Cardiac fibroblast (primary cell): ENCODE results near the gene LRP1B.

Experiments used
- DNase-seq, 2 donors: peaks; one replicate each; pipeline versions ENCODE4 v3.0.0 to v3.0.0-alpha.2; 2010; ENCODE audit warnings: low read depth in 2 of 2
- H3K4me3 ChIP-seq, 2 donors: replicated peaks in 1 of 2; 1 replicate in 1 of 2; 2 replicates in 1 of 2; pipeline ENCODE4 v1.5.1; 2011; ENCODE audit warnings: low read depth in 2 of 2, low read length in 2 of 2, mild to moderate bottlenecking in 2 of 2, moderate library complexity in 1 of 2
- CTCF ChIP-seq: IDR thresholded peaks from one replicate; pipeline ENCODE4 v1.5.1; 2011; ENCODE audit warnings: low read depth, mild to moderate bottlenecking, low read length, inconsistent platforms

The LRP1B gene

GRCh38 chr2:141697035-141697434, 433.8 kb downstream of the LRP1B start:
- no peak overlapping the region for H3K4me3 ChIP-seq
- no peak for TF ChIP-seq CTCF
- no peak for DNase-seq

- no peak for DNase-seq
Observed at GRCh38 chr2:141694180-141694579, 436.6 kb downstream of the LRP1B start.

GRCh38 chr2:141692829-141693228, 438.0 kb downstream of the LRP1B start:
- H3K4me3 ChIP-seq = no peak overlapping the region
- TF ChIP-seq CTCF = no peak

More at GRCh38 chr2:141694180-141694579, 436.6 kb downstream of the LRP1B start:
- no peak overlapping the region for H3K4me3 ChIP-seq
- TF ChIP-seq CTCF = no peak

GRCh38 chr2:141676139-141676538, 454.7 kb downstream of the LRP1B start:
- no peak for DNase-seq
- no peak for TF ChIP-seq CTCF
- no peak overlapping the region for H3K4me3 ChIP-seq

More at GRCh38 chr2:141692829-141693228, 438.0 kb downstream of the LRP1B start:
- DNase-seq = no peak

GRCh38 chr2:141666191-141666590, 464.6 kb downstream of the LRP1B start:
- no peak for TF ChIP-seq CTCF
- no peak overlapping the region for H3K4me3 ChIP-seq
- DNase-seq = no peak

GRCh38 chr2:141660232-141660631, 470.6 kb downstream of the LRP1B start:
- no peak for TF ChIP-seq CTCF
- DNase-seq = no peak
- H3K4me3 ChIP-seq = no peak overlapping the region

GRCh38 chr2:141654311-141654710, 476.5 kb downstream of the LRP1B start:
- H3K4me3 ChIP-seq = no peak overlapping the region
- DNase-seq = no peak
- TF ChIP-seq CTCF = no peak
